ENCODE measurements around the gene GET4. TPM values are rescaled to one million over a fixed set of nuclear protein-coding genes. Genes with fewer than 3 reads are reported as not detected.

GET4 gene
- total RNA-seq, 1 donor, result 17.7 TPM

DNA sequence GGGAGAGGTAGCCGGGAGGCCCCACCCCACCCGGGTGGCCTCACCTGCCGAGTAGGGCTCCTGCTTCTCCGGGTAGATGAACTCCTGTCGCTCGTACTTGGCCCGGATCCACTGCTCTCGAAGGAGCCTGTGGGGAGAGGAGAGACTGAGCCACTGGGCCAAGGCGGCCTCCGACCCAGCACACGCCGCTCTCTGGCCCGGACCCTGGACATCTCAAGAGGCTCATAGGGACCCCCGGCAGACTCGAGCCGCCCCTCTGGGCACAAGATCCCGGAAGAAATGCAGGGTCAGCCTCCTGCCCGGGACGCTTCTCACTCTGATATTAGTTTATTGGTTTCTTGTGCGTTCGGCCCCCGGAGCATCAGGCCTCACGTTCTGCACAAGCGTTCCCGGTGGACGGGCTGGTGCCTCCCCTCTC, 43.6 kb downstream of the GET4 start:
- H3K4me1 ChIP-seq (ENCODE audit: insufficient read depth, low read length), result peaks cover 2% of the 10 kb centered on the region
- no peaks in the 10 kb centered on the region for H3K9me3 ChIP-seq (ENCODE audit: low read depth, low read length)
- no peak overlapping the region for H3K27ac ChIP-seq (ENCODE audit: low read depth, low read length)
- H4K20me1 ChIP-seq (ENCODE audit: insufficient read depth, low read length), result no peaks in the 10 kb centered on the region
- TF ChIP-seq, protein P1, sequence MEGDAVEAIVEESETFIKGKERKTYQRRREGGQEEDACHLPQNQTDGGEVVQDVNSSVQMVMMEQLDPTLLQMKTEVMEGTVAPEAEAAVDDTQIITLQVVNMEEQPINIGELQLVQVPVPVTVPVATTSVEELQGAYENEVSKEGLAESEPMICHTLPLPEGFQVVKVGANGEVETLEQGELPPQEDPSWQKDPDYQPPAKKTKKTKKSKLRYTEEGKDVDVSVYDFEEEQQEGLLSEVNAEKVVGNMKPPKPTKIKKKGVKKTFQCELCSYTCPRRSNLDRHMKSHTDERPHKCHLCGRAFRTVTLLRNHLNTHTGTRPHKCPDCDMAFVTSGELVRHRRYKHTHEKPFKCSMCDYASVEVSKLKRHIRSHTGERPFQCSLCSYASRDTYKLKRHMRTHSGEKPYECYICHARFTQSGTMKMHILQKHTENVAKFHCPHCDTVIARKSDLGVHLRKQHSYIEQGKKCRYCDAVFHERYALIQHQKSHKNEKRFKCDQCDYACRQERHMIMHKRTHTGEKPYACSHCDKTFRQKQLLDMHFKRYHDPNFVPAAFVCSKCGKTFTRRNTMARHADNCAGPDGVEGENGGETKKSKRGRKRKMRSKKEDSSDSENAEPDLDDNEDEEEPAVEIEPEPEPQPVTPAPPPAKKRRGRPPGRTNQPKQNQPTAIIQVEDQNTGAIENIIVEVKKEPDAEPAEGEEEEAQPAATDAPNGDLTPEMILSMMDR (IDR thresholded peaks at IDR 0.05; ENCODE audit: extremely low read depth, low read depth, low read length), result no peak
- no peak overlapping the region for H2AFZ ChIP-seq (ENCODE audit: low read length)
- no peaks in the 10 kb centered on the region for H3K79me2 ChIP-seq (ENCODE audit: insufficient read depth, low read length)
- no peak overlapping the region for H3K4me3 ChIP-seq (ENCODE audit: insufficient read depth, low read length)
- no peak overlapping the region for H3K4me2 ChIP-seq (ENCODE audit: insufficient read depth, low read length)
- no peaks in the 10 kb centered on the region for H3K36me3 ChIP-seq (ENCODE audit: insufficient read depth, low read length)
- DNase-seq (ENCODE audit: insufficient read length, low spot score, missing footprints), result no peak
- peaks cover 5% of the 10 kb centered on the region for H3K27me3 ChIP-seq (ENCODE audit: insufficient read depth, low read length)

DNA sequence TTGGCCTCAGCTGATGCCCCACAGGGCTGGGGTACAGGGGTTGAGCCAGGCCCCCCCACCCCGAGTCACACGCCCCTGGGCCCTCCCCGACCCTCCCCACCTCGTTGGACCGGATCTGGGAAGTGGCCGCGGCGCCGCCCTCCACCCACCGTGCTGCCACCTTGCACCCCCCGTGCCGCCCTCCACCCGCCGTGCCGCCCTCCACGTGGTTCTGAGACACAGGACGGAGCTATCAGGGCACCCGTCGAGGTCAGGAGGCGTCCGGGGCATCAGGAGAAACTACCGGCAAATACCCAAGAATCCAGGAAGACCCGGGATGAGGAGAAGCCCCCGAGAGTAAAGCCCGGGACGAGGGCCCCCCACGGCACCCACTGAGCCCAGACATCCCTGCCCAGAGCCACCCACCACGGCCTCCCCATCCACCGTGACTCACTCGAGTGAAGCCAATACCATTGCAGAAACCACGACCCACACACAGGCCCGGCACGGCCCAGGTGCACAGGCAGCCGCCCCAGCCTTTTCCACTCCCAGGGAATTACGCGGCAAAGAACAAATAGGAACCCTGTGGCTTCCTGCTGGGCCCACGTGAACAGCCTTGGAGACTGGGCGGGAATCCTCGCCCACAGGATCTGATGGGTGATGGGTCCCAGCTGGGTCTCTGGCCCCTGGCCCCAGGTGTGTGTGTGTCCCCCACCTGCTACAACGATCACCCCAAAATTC, 44.2 kb downstream of the GET4 start:
- Histone ChIP-seq H3K9me3 (ENCODE audit: low read depth, low read length) (no peaks in the 10 kb centered on the region), H3K36me3 (ENCODE audit: insufficient read depth, low read length) (no peaks in the 10 kb centered on the region), H3K4me2 (ENCODE audit: insufficient read depth, low read length) (no peak overlapping the region), H3K79me2 (ENCODE audit: insufficient read depth, low read length) (no peaks in the 10 kb centered on the region), H3K27me3 (ENCODE audit: insufficient read depth, low read length) (peaks cover 5% of the 10 kb centered on the region), H2AFZ (ENCODE audit: low read length) (no peak overlapping the region), H4K20me1 (ENCODE audit: insufficient read depth, low read length) (no peaks in the 10 kb centered on the region), H3K4me3 (ENCODE audit: insufficient read depth, low read length) (no peak overlapping the region), H3K4me1 (ENCODE audit: insufficient read depth, low read length) (peaks cover 4% of the 10 kb centered on the region), H3K27ac (ENCODE audit: low read depth, low read length) (no peak overlapping the region)
- DNase-seq (ENCODE audit: insufficient read length, low spot score, missing footprints), result no peak
- TF ChIP-seq, protein P1 (IDR thresholded peaks at IDR 0.05; ENCODE audit: extremely low read depth, low read depth, low read length), result no peak

DNA sequence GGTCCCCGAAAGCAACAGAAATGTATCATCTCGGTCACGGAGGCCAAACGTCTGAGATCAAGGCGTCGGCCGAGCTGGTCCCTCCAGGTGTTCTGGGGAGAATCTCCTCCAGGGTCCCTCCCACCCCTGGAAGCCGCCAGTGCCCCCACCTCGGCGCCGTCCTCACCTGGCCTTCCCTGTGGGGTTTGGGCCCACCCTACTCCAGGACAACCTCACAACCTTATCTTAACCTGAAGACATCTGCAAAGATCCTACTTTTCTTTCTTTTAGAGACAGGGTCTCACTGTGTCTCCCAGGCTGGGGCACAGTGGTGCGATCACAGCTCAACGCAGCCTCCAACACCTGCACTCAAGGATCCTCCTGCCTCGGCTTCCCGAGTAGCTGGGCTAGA, 44.7 kb downstream of the GET4 start:
- Histone ChIP-seq H3K36me3 (ENCODE audit: insufficient read depth, low read length) (no peaks in the 10 kb centered on the region), H3K27me3 (ENCODE audit: insufficient read depth, low read length) (peaks cover 5% of the 10 kb centered on the region), H4K20me1 (ENCODE audit: insufficient read depth, low read length) (no peaks in the 10 kb centered on the region), H3K4me3 (ENCODE audit: insufficient read depth, low read length) (no peak overlapping the region), H3K9me3 (ENCODE audit: low read depth, low read length) (no peaks in the 10 kb centered on the region), H2AFZ (ENCODE audit: low read length) (no peak overlapping the region), H3K4me2 (ENCODE audit: insufficient read depth, low read length) (no peak overlapping the region), H3K79me2 (ENCODE audit: insufficient read depth, low read length) (no peaks in the 10 kb centered on the region), H3K27ac (ENCODE audit: low read depth, low read length) (no peak overlapping the region), H3K4me1 (ENCODE audit: insufficient read depth, low read length) (peaks cover 4% of the 10 kb centered on the region)
- TF ChIP-seq, protein P1 (IDR thresholded peaks at IDR 0.05; ENCODE audit: extremely low read depth, low read depth, low read length), result no peak
- no peak for DNase-seq (ENCODE audit: insufficient read length, low spot score, missing footprints)

DNA sequence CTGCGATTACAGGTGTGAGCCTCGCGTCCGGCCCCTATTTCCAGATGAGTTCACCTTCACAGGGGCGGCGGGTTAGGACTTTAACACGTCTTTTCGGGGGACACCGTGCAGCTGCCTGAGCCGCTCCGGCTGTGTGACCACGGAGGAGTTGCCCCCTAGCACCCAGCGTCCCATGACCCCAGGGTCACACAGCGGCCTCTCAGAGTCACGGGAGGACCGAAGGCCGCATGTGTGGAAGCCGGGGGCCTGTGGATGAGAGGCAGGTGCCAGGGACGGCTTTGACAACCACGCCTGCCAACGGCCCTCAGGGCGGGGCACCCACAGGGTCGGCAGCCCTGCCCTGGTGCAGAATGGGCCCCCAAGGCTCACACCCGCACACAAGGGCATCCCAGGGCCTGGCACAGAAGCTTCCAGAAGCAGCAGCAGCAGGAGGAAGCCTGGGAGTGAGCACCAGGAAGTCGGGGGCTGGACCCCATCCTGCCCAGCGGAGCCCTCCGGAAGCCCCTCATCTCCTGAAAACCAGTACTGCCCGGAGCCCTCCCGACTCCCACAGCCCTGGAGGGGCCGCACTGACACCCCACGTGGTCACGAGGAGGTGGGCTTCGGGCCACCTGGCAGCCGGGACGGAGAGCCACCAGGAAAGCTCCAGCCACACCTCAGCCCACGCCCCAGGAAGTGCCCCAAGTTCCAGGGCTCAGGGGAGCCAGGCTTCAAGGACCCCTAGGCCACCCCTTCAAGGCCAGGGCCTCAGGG, 45.4 kb downstream of the GET4 start:
- no peaks in the 10 kb centered on the region for H3K27me3 ChIP-seq (ENCODE audit: insufficient read depth, low read length)
- H3K9me3 ChIP-seq (ENCODE audit: low read depth, low read length), result no peaks in the 10 kb centered on the region

More for the DNA sequence above, 45.4 kb downstream of the GET4 start:
- Histone ChIP-seq H3K36me3 (ENCODE audit: insufficient read depth, low read length) (no peaks in the 10 kb centered on the region), H4K20me1 (ENCODE audit: insufficient read depth, low read length) (no peaks in the 10 kb centered on the region), H3K4me3 (ENCODE audit: insufficient read depth, low read length) (no peak overlapping the region), H3K4me2 (ENCODE audit: insufficient read depth, low read length) (no peak overlapping the region), H3K79me2 (ENCODE audit: insufficient read depth, low read length) (no peaks in the 10 kb centered on the region), H2AFZ (ENCODE audit: low read length) (no peak overlapping the region), H3K27ac (ENCODE audit: low read depth, low read length) (no peak overlapping the region), H3K4me1 (ENCODE audit: insufficient read depth, low read length) (peaks cover 4% of the 10 kb centered on the region)
- TF ChIP-seq, protein P1 (IDR thresholded peaks at IDR 0.05; ENCODE audit: extremely low read depth, low read depth, low read length), result no peak
- DNase-seq (ENCODE audit: insufficient read length, low spot score, missing footprints), result no peak

Data from osteoblast (primary cell).